GM12801 (cell line): Measurements from ENCODE around the gene HECTD3.

ENCODE experiments used
- CTCF ChIP-seq: IDR thresholded peaks from one replicate; pipeline ENCODE4 v1.5.1; 2011; ENCODE audit warnings: control low read depth; ENCODE audit not compliant: insufficient read length; ENCODE audit errors: extremely low read depth

Gene HECTD3

GRCh38 chr1:45010855-45011811, at the start of gene HECTD3:
Gene HECTD3, minus strand, starts transcription at chr1:45011324. Its CDS starts 67 bp downstream, at chr1:45011257.
- no peak for TF ChIP-seq CTCF

- TF ChIP-seq CTCF, result no peak
Observed at GRCh38 chr1:45059829-45060228, 48.7 kb upstream of the HECTD3 start.

- TF ChIP-seq CTCF, result no peak
Observed at GRCh38 chr1:45057542-45057941, 46.4 kb upstream of the HECTD3 start.

- TF ChIP-seq CTCF, result no peak
Observed at GRCh38 chr1:45051005-45051772, 40.1 kb upstream of the HECTD3 start.

- no peak for TF ChIP-seq CTCF
Observed at GRCh38 chr1:45047032-45047431, 35.9 kb upstream of the HECTD3 start.

- no peak for TF ChIP-seq CTCF
Observed at GRCh38 chr1:45044916-45045315, 33.8 kb upstream of the HECTD3 start.

GRCh38 chr1:45043094-45043493, 32.0 kb upstream of the HECTD3 start:
- no peak for TF ChIP-seq CTCF
